Measurements from ENCODE around the gene PHF20. TPM values are rescaled to one million over a fixed set of nuclear protein-coding genes. Genes with fewer than 3 reads are reported as not detected.

The PHF20 gene
- total and polyA plus RNA-seq, 2 of the 13 experiments (the other 11 are each of a cell fraction or from before 2014, with no cell fraction given) = 22.8 to 34.1 TPM

- TF ChIP-seq MBD4 (IDR thresholded peaks at IDR 0.05; ENCODE audit: borderline replicate concordance, low read length) = peak; percentile 50; the same call in 1 of the 2 replicates
- TF ChIP-seq DDIT3 (CRISPR knock-in tag; IDR thresholded peaks at IDR 0.05) = no peak
- TF ChIP-seq HNF1A (IDR thresholded peaks at IDR 0.05; ENCODE audit: low read depth) = no peak
- no peak for TF ChIP-seq HNF1A (CRISPR knock-in tag; IDR thresholded peaks at IDR 0.05; ENCODE audit: borderline replicate concordance)
- TF ChIP-seq ZBTB39 (CRISPR knock-in tag; IDR thresholded peaks at IDR 0.05) = no peak
- no peak for TF ChIP-seq NFRKB (IDR thresholded peaks at IDR 0.05)
- TF ChIP-seq, protein P1, sequence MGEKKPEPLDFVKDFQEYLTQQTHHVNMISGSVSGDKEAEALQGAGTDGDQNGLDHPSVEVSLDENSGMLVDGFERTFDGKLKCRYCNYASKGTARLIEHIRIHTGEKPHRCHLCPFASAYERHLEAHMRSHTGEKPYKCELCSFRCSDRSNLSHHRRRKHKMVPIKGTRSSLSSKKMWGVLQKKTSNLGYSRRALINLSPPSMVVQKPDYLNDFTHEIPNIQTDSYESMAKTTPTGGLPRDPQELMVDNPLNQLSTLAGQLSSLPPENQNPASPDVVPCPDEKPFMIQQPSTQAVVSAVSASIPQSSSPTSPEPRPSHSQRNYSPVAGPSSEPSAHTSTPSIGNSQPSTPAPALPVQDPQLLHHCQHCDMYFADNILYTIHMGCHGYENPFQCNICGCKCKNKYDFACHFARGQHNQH (CRISPR knock-in tag; IDR thresholded peaks at IDR 0.05) = no peak
- TF ChIP-seq HOXA9 (CRISPR knock-in tag; IDR thresholded peaks at IDR 0.05; ENCODE audit: borderline replicate concordance) = no peak
- no peak for TF ChIP-seq NR1H2 (CRISPR knock-in tag; IDR thresholded peaks at IDR 0.05; ENCODE audit: borderline replicate concordance, low read depth)
- TF ChIP-seq GABPA (IDR thresholded peaks at IDR 0.05; ENCODE audit: low read depth, low read length) = no peak
- peak; percentile 24; the same call in 1 of the 2 replicates for TF ChIP-seq GABPA (CRISPR knock-in tag; IDR thresholded peaks at IDR 0.05; ENCODE audit: low read depth)
- peak; percentile 83 for TF ChIP-seq MBNL3 (CRISPR knock-in tag; conservative IDR thresholded peaks at IDR 0.05)
- peak; percentile 54; the same call in 1 of the 2 replicates for TF ChIP-seq POLR2G (IDR thresholded peaks at IDR 0.05; ENCODE audit: low read depth, low read length)
- no peak for TF ChIP-seq PTBP1 (IDR thresholded peaks at IDR 0.05; ENCODE audit: low read depth, low read length, poor library complexity, severe bottlenecking)
- TF ChIP-seq ZSCAN21 (CRISPR knock-in tag; IDR thresholded peaks at IDR 0.05; ENCODE audit: borderline replicate concordance) = no peak
- TF ChIP-seq SIN3A (IDR thresholded peaks at IDR 0.05; ENCODE audit: borderline replicate concordance, low read depth, low read length) = 0 out of 2 replicates have a peak, but pooled peaks have one; percentile 42
- peak in 1 of 2 experiments; percentile 73; a peak in 3 of 4 replicates for TF ChIP-seq ATF4 (CRISPR knock-in tag; IDR thresholded peaks at IDR 0.05)
- TF ChIP-seq ZNF33A (CRISPR knock-in tag; IDR thresholded peaks at IDR 0.05; ENCODE audit: borderline replicate concordance) = no peak
- TF ChIP-seq ZNF550 (CRISPR knock-in tag; IDR thresholded peaks at IDR 0.05; ENCODE audit: borderline replicate concordance) = no peak
Observed at GRCh38 chr20:35739294-35740163, 32.3 kb upstream of the PHF20 start (continued).
